HG02623 (cell line): Measurements from ENCODE around the gene AOAH.
"Not testable (repeated sequence)": the region's sequence is repeated elsewhere in the genome, so short reads cannot be mapped to it uniquely, and the experiment has no call there.

Experiments used
- ATAC-seq: cut with Tn5 transposase; IDR thresholded peaks from one replicate; pipeline ENCODE4 v1.9.1; 2021; ENCODE audit warnings: moderate library complexity; ENCODE audit not compliant: unreplicated experiment

The AOAH gene

GRCh38 chr7:36703860-36704259 is 20.4 kb downstream of the AOAH start:
- ATAC-seq = not testable (repeated sequence)

- no peak for ATAC-seq
Observed at GRCh38 chr7:36692456-36692855, 31.8 kb downstream of the AOAH start.

GRCh38 chr7:36691983-36692382 is 32.3 kb downstream of the AOAH start:
- ATAC-seq = no peak

- ATAC-seq = no peak
Observed at GRCh38 chr7:36690514-36691187, 33.6 kb downstream of the AOAH start.

- ATAC-seq = no peak
Observed at GRCh38 chr7:36690041-36690440, 34.3 kb downstream of the AOAH start.

- ATAC-seq = no peak
Observed at GRCh38 chr7:36686499-36686898, 37.8 kb downstream of the AOAH start.

- no peak for ATAC-seq
Observed at GRCh38 chr7:36684954-36685353, 39.3 kb downstream of the AOAH start.

GRCh38 chr7:36683695-36684357 is 40.5 kb downstream of the AOAH start:
- ATAC-seq = no peak

- ATAC-seq = no peak
Observed at GRCh38 chr7:36683111-36683510, 41.2 kb downstream of the AOAH start.

GRCh38 chr7:36682102-36682501 is 42.2 kb downstream of the AOAH start:
- no peak for ATAC-seq

GRCh38 chr7:36677769-36678437 is 46.4 kb downstream of the AOAH start:
- no peak for ATAC-seq

GRCh38 chr7:36673703-36674102 is 50.6 kb downstream of the AOAH start:
- ATAC-seq = no peak

GRCh38 chr7:36671432-36671829 is 52.9 kb downstream of the AOAH start:
- ATAC-seq = no peak

GRCh38 chr7:36670585-36671431 is 53.5 kb downstream of the AOAH start:
- ATAC-seq = peak; percentile 57

GRCh38 chr7:36668750-36669149 is 55.5 kb downstream of the AOAH start:
- ATAC-seq = no peak

GRCh38 chr7:36668080-36668479 is 56.2 kb downstream of the AOAH start:
- ATAC-seq = no peak

- ATAC-seq = no peak
Observed at GRCh38 chr7:36667007-36667745, 57.1 kb downstream of the AOAH start.

GRCh38 chr7:36663481-36663880 is 60.8 kb downstream of the AOAH start:
- ATAC-seq = no peak

GRCh38 chr7:36661135-36661840 is 63.0 kb downstream of the AOAH start:
- ATAC-seq = no peak
